Panc1 (cell line): ENCODE measurements around the gene UMAD1. TPM values are rescaled to one million over a fixed set of nuclear protein-coding genes. Genes with fewer than 3 reads are reported as not detected.

ENCODE experiments used
- ATAC-seq: fragments of 200-7000 bp; cut with Tn5 transposase; 2 replicates; pipeline ENCODE4 v1.9.1; 2020; ENCODE audit warnings: mild to moderate bottlenecking, moderate library complexity
- BruUV-seq: library from RNA; stranded (reverse); fragments of 400-500 nt; replicated peaks from 2 replicates; lab custom pipeline; 2021; lab: Mats Ljungman, UMichigan
- CTCF ChIA-PET: fragments of 300-600 bp; sonication (Branson Sonifier 250); formaldehyde crosslinking; loops from one replicate; lab custom pipeline; 2022; ENCODE audit warnings: antibody characterized with exemption; lab: Charles Lee
- POLR2A ChIA-PET: fragments of 300-600 bp; sonication (Branson Sonifier 250); formaldehyde crosslinking; loops from one replicate; lab custom pipeline; 2022; ENCODE audit warnings: antibody characterized with exemption; lab: Charles Lee
- DNase-seq: peaks from one replicate; pipeline ENCODE4 v3.0.0-alpha.2; 2010; ENCODE audit warnings: low read depth, low spot score
- H3K27ac ChIP-seq: 2 replicates; pipeline ENCODE4 v1.5.1; 2011; ENCODE audit warnings: mild to moderate bottlenecking, low read length, inconsistent platforms
- H3K27me3 ChIP-seq: fragments of 200-500 bp; sonication (Bioruptor generic); 2 replicates; pipeline ENCODE4 v1.6.0; 2014; ENCODE audit warnings: low read length, inconsistent platforms; ENCODE audit not compliant: control insufficient read depth, insufficient read depth
- H3K36me3 ChIP-seq: fragments of 200-500 bp; sonication (Bioruptor generic); 2 replicates; pipeline ENCODE4 v1.5.1; 2014; ENCODE audit warnings: inconsistent platforms, mild to moderate bottlenecking, low read length, moderate library complexity; ENCODE audit not compliant: control insufficient read depth, insufficient read depth
- H3K4me1 ChIP-seq: 2 replicates; pipeline ENCODE4 v1.5.1; 2011; ENCODE audit warnings: inconsistent platforms, mild to moderate bottlenecking, low read length, moderate library complexity; ENCODE audit not compliant: control insufficient read depth, insufficient read depth
- H3K4me3 ChIP-seq, 2 experiments: 2 replicates each; pipeline ENCODE4 v1.5.1; 2011 to 2012; ENCODE audit warnings: low read depth in 2 of 2, low read length in 2 of 2, mild to moderate bottlenecking in 2 of 2, inconsistent platforms in 1 of 2, moderate library complexity in 1 of 2
- H3K9me3 ChIP-seq: fragments of 200-500 bp; sonication (Bioruptor generic); 2 replicates; pipeline ENCODE4 v1.5.1; 2014; ENCODE audit warnings: low read depth, mild to moderate bottlenecking, inconsistent platforms, low read length, moderate library complexity; ENCODE audit not compliant: control insufficient read depth, insufficient read depth
- CTCF ChIP-seq: fragments of 450-650 bp; IDR thresholded peaks from 2 replicates; pipeline ENCODE4 v1.5.1; 2017; ENCODE audit warnings: mild to moderate bottlenecking
- POLR2AphosphoS5 ChIP-seq: IDR thresholded peaks from 2 replicates; pipeline ENCODE4 v1.6.1; 2012; ENCODE audit warnings: mild to moderate bottlenecking, low read depth, low read length, moderate library complexity
- REST ChIP-seq, 2 experiments: IDR thresholded peaks; 2 replicates each; pipeline ENCODE4 v1.6.1; 2011 to 2012; ENCODE audit warnings: low read depth in 2 of 2, control low read depth in 1 of 2, low read length in 1 of 2, mild to moderate bottlenecking in 1 of 2, moderate library complexity in 1 of 2; ENCODE audit not compliant: insufficient read depth in 1 of 2
- SIN3A ChIP-seq: IDR thresholded peaks from 2 replicates; pipeline ENCODE4 v1.6.1; 2012; ENCODE audit warnings: low read depth, mild to moderate bottlenecking, low read length, moderate library complexity, borderline replicate concordance; ENCODE audit not compliant: insufficient read depth
- TCF7L2 ChIP-seq: IDR thresholded peaks from 2 replicates; pipeline ENCODE4 v1.6.1; 2011; ENCODE audit warnings: mild to moderate bottlenecking, low read depth, low read length, inconsistent platforms
- in situ Hi-C: cut with HindIII; loops from 2 replicates; pipeline ENCODE4 v1.10.0; 2016; ENCODE audit warnings: low sequenced_read_pairs, low pct_unique_long_range_greater_than_20kb
- intact Hi-C: fragments of 100-400 bp; cut with micrococcal nuclease; formaldehyde crosslinking; loops from one replicate; pipeline ENCODE4 v1.10.0; 2022; ENCODE audit not compliant: unreplicated experiment
- total RNA-seq: library from RNA; stranded (reverse); gene quantifications from one replicate; pipeline ENCODE4 v1.2.1, GENCODE V29; 2021; ENCODE audit not compliant: unreplicated experiment

The UMAD1 gene
- total RNA-seq, 1 experiment from 2014 or later: 19.9 TPM

DNA sequence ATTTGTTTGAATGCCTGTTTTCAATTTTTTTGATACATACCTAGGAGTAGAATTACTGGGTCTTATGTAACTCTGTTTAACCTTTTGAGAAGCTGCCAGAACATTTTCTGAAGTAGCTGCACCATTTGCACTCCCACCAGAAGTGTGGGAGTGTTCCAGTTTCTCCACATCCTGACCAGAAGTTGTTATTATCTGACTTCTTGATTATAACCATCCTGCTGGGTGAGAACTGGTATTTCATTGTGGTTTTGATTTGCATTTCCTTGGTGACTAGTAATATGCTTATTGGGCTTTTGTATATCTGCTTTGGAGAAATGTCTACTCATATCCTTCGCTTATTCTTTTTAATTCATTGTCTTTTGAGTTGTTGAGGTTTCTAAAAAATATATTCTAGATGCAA is 210.8 kb downstream of the UMAD1 start:
- CTCF ChIA-PET: no interaction called here
- Histone ChIP-seq H3K27ac (no peak overlapping the region), H3K36me3 (no peaks in the 10 kb centered on the region), H3K27me3 (no peaks in the 10 kb centered on the region), H3K4me3 (no peak overlapping the region), H3K4me1 (no peaks in the 10 kb centered on the region), H3K9me3 (no peaks in the 10 kb centered on the region)
- no TSS peak for BruUV-seq
- no peak for TF ChIP-seq REST (IDR thresholded peaks at IDR 0.05; ENCODE audit: insufficient read depth in 1 of 2, low read depth in 2 of 2, low read length in 1 of 2)
- intact Hi-C loops (no loop called here), in situ Hi-C loops (no loop called here)
- POLR2A ChIA-PET: no interaction called here
- DNase-seq (no peak), ATAC-seq (no peak)

DNA sequence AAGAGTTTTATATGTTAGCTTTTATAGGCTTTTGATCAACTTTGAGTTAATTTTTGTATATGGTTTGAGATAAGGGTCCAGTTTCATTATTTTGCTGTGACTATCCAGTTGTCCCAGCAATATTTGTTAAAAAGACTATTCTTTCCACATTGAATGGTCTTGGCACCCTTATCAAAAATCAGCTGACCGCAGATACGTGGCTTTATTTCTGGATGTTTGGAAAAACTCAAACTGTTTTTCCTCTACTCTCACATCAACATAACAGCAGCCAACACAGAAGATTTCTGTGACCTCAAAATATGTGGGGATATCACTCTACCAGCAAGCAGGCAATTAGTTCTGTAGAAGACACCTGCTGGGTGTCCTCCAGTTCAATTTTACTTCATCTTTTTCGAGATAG is 211.4 kb downstream of the UMAD1 start:
- POLR2A ChIA-PET: no interaction called here
- H3K4me1 ChIP-seq: no peaks in the 10 kb centered on the region
- no peak for ATAC-seq
- H3K27ac ChIP-seq: no peak overlapping the region
- H3K9me3 ChIP-seq: no peaks in the 10 kb centered on the region
- DNase-seq: no peak
- H3K27me3 ChIP-seq: no peaks in the 10 kb centered on the region
- BruUV-seq: no TSS peak
- no peaks in the 10 kb centered on the region for H3K36me3 ChIP-seq
- TF ChIP-seq REST (IDR thresholded peaks at IDR 0.05; ENCODE audit: insufficient read depth in 1 of 2, low read depth in 2 of 2, low read length in 1 of 2) (no peak), TCF7L2 (no peak), SIN3A (no peak), CTCF (no peak), POLR2AphosphoS5 (no peak)
- intact Hi-C loops: no loop called here
- in situ Hi-C loops: no loop called here
- CTCF ChIA-PET: no interaction called here
- H3K4me3 ChIP-seq: no peak overlapping the region
